ENCODE measurements around the gene ODC1.

GRCh38 chr2:10410823-10411437 is 37.2 kb downstream of the ODC1 start:
- TF ChIP-seq CTCF (IDR thresholded peaks at IDR 0.05; ENCODE audit: low read length) (no peak), EZH2 (IDR thresholded peaks at IDR 0.05; ENCODE audit: borderline replicate concordance, low read length) (no peak)
